SK-N-SH treated with all-trans-retinoic acid at 6 μM for 48 hours (cell line): Measurements from ENCODE around the gene SLC19A1.
A peak's percentile ranks its signal among the peaks of the same experiment; 100 is the strongest.

Experiments
- ATAC-seq: fragments of 200-7000 bp; cut with Tn5 transposase; 3 replicates; pipeline ENCODE4 v1.9.1; 2020; ENCODE audit warnings: mild to moderate bottlenecking, moderate library complexity
- ARNTL ChIP-seq: fragments of 450-650 bp; formaldehyde crosslinking; IDR thresholded peaks from 2 replicates; pipeline ENCODE4 v1.5.0; 2020; ENCODE audit warnings: low read depth, mild to moderate bottlenecking, moderate library complexity, borderline replicate concordance
- BACH2 ChIP-seq: fragments of 250-450 bp; sonication (Bioruptor Pico); IDR thresholded peaks from 2 replicates; pipeline ENCODE4 v1.9.0; 2021; ENCODE audit warnings: mild to moderate bottlenecking, borderline replicate concordance
- CSDC2 ChIP-seq: fragments of 250-450 bp; sonication (Bioruptor Pico); IDR thresholded peaks from 2 replicates; pipeline ENCODE4 v1.5.0; 2020; ENCODE audit warnings: mild to moderate bottlenecking, moderate library complexity
- GLIS3 ChIP-seq: fragments of 250-450 bp; sonication (Bioruptor Pico); IDR thresholded peaks from 2 replicates; pipeline ENCODE4 v1.5.0; 2020; ENCODE audit warnings: mild to moderate bottlenecking, moderate library complexity
- ISL1 ChIP-seq: fragments of 250-450 bp; sonication (Bioruptor Pico); IDR thresholded peaks from 2 replicates; pipeline ENCODE4 v2.1.2; 2022; ENCODE audit warnings: mild to moderate bottlenecking, moderate library complexity
- OSR1 ChIP-seq: fragments of 250-450 bp; sonication (Bioruptor Pico); IDR thresholded peaks from 2 replicates; pipeline ENCODE4 v1.8.0; 2022; ENCODE audit warnings: moderate library complexity, mild to moderate bottlenecking, inconsistent platforms
- PATZ1 ChIP-seq: fragments of 250-450 bp; sonication (Bioruptor Pico); IDR thresholded peaks from 2 replicates; pipeline ENCODE4 v1.8.0; 2020; ENCODE audit warnings: mild to moderate bottlenecking, moderate library complexity, borderline replicate concordance
- POU6F1 ChIP-seq: fragments of 250-450 bp; sonication (Bioruptor Pico); IDR thresholded peaks from 2 replicates; pipeline ENCODE4 v1.8.0; 2021; ENCODE audit warnings: low read depth, mild to moderate bottlenecking, moderate library complexity, borderline replicate concordance
- PPARA ChIP-seq: fragments of 250-450 bp; sonication (Bioruptor Pico); IDR thresholded peaks from 2 replicates; pipeline ENCODE4 v1.5.0; 2020; ENCODE audit warnings: mild to moderate bottlenecking, borderline replicate concordance
- RARB ChIP-seq: fragments of 250-450 bp; sonication (Bioruptor Pico); IDR thresholded peaks from 2 replicates; pipeline ENCODE4 v1.8.0; 2021; ENCODE audit warnings: mild to moderate bottlenecking, moderate library complexity
- SNAI2 ChIP-seq: fragments of 250-450 bp; sonication (Bioruptor Pico); IDR thresholded peaks from 2 replicates; pipeline ENCODE4 v1.5.0; 2020; ENCODE audit warnings: mild to moderate bottlenecking, moderate library complexity
- TCF4 ChIP-seq: fragments of 250-450 bp; sonication (Bioruptor Pico); IDR thresholded peaks from 2 replicates; pipeline ENCODE4 v1.8.0; 2021; ENCODE audit warnings: mild to moderate bottlenecking, moderate library complexity, borderline replicate concordance
- ZC3H10 ChIP-seq: fragments of 250-450 bp; sonication (Bioruptor Pico); IDR thresholded peaks from 2 replicates; pipeline ENCODE4 v1.5.1; 2021; ENCODE audit warnings: mild to moderate bottlenecking, moderate library complexity
- ZFP3 ChIP-seq: fragments of 250-450 bp; sonication (Bioruptor Pico); IDR thresholded peaks from 2 replicates; pipeline ENCODE4 v1.5.0; 2020; ENCODE audit warnings: mild to moderate bottlenecking, moderate library complexity
- ZFP30 ChIP-seq: fragments of 450-650 bp; formaldehyde crosslinking; IDR thresholded peaks from 2 replicates; pipeline ENCODE4 v1.5.0; 2022; ENCODE audit warnings: mild to moderate bottlenecking, moderate library complexity
- ZNF8 ChIP-seq: fragments of 450-650 bp; formaldehyde crosslinking; IDR thresholded peaks from 2 replicates; pipeline ENCODE4 v1.5.0; 2020; ENCODE audit warnings: mild to moderate bottlenecking, moderate library complexity
- TF ChIP-seq, protein P1 (sequence below): fragments of 250-450 bp; sonication (Bioruptor Pico); IDR thresholded peaks from 2 replicates; pipeline ENCODE4 v1.5.1; 2020; ENCODE audit warnings: low read depth, mild to moderate bottlenecking, moderate library complexity
- TF ChIP-seq, protein P2 (sequence below): fragments of 250-450 bp; sonication (Bioruptor Pico); IDR thresholded peaks from 2 replicates; pipeline ENCODE4 v1.5.0; 2020; ENCODE audit warnings: mild to moderate bottlenecking, moderate library complexity

SLC19A1 gene

GRCh38 chr21:45455674-45456583, 86.3 kb downstream of the SLC19A1 start (continued):
- no peak for TF ChIP-seq POU6F1 (CRISPR knock-in tag)
- TF ChIP-seq, protein P1, sequence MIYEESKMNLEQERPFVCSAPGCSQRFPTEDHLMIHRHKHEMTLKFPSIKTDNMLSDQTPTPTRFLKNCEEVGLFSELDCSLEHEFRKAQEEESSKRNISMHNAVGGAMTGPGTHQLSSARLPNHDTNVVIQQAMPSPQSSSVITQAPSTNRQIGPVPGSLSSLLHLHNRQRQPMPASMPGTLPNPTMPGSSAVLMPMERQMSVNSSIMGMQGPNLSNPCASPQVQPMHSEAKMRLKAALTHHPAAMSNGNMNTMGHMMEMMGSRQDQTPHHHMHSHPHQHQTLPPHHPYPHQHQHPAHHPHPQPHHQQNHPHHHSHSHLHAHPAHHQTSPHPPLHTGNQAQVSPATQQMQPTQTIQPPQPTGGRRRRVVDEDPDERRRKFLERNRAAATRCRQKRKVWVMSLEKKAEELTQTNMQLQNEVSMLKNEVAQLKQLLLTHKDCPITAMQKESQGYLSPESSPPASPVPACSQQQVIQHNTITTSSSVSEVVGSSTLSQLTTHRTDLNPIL (CRISPR knock-in tag), result no peak
- TF ChIP-seq ZNF8, result no peak
- no peak for TF ChIP-seq ZFP30 (CRISPR knock-in tag)
- TF ChIP-seq ARNTL (CRISPR knock-in tag), result no peak
- TF ChIP-seq RARB (CRISPR knock-in tag), result no peak
- no peak for TF ChIP-seq GLIS3
- no peak for TF ChIP-seq OSR1 (CRISPR knock-in tag)
- TF ChIP-seq BACH2 (CRISPR knock-in tag), result no peak
- TF ChIP-seq ZFP3 (CRISPR knock-in tag), result no peak
- TF ChIP-seq CSDC2 (CRISPR knock-in tag), result no peak
- no peak for TF ChIP-seq SNAI2 (CRISPR knock-in tag)

DNA sequence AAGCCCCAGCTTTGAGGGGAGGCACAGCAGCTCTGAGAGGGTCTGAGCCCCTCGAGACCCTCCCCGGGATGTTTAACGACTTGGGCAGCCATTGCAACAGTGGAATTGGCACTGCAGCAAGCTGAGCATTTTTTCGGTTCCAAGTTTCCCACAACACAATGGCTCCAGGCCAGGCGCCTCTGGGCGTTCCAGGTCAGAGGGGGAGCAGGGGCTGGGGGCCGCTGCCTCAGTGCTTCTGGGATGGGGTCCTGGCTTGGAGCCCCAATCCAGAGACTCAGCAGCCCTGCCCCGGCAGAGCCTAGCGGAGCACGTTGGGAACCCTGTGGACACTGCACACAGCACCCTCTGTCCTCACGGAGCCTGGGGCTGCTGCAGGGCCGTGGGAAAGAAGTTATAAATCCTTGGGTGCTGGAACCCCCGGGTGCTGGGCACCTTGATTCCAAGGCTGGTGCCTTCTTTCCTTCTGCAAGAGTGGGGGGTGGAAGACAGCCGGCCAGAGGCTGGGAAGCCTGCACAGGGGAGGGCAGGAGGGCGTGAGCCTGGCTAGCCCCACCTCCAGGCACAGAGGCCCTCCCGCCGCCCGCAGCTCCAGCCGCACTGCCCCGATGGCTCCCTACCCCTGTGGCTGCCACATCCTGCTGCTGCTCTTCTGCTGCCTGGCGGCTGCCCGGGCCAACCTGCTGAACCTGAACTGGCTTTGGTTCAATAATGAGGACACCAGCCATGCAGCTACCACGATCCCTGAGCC, 87.1 kb downstream of the SLC19A1 start:
- peak; percentile 53 for ATAC-seq
- TF ChIP-seq PPARA (CRISPR knock-in tag), result no peak
- TF ChIP-seq RARB (CRISPR knock-in tag), result no peak
- TF ChIP-seq, protein P2, sequence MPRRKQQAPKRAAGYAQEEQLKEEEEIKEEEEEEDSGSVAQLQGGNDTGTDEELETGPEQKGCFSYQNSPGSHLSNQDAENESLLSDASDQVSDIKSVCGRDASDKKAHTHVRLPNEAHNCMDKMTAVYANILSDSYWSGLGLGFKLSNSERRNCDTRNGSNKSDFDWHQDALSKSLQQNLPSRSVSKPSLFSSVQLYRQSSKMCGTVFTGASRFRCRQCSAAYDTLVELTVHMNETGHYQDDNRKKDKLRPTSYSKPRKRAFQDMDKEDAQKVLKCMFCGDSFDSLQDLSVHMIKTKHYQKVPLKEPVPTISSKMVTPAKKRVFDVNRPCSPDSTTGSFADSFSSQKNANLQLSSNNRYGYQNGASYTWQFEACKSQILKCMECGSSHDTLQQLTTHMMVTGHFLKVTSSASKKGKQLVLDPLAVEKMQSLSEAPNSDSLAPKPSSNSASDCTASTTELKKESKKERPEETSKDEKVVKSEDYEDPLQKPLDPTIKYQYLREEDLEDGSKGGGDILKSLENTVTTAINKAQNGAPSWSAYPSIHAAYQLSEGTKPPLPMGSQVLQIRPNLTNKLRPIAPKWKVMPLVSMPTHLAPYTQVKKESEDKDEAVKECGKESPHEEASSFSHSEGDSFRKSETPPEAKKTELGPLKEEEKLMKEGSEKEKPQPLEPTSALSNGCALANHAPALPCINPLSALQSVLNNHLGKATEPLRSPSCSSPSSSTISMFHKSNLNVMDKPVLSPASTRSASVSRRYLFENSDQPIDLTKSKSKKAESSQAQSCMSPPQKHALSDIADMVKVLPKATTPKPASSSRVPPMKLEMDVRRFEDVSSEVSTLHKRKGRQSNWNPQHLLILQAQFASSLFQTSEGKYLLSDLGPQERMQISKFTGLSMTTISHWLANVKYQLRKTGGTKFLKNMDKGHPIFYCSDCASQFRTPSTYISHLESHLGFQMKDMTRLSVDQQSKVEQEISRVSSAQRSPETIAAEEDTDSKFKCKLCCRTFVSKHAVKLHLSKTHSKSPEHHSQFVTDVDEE, result no peak
- TF ChIP-seq PATZ1, result no peak
- TF ChIP-seq POU6F1 (CRISPR knock-in tag), result no peak
- no peak for TF ChIP-seq BACH2 (CRISPR knock-in tag)
- TF ChIP-seq OSR1 (CRISPR knock-in tag), result no peak
- no peak for TF ChIP-seq GLIS3
- no peak for TF ChIP-seq ISL1 (CRISPR knock-in tag)
- TF ChIP-seq TCF4 (CRISPR knock-in tag), result no peak
- TF ChIP-seq ZC3H10, result no peak
- TF ChIP-seq SNAI2 (CRISPR knock-in tag), result no peak
- TF ChIP-seq CSDC2 (CRISPR knock-in tag), result no peak
- TF ChIP-seq, all 23 proteins: peak for 0
